Measurements from ENCODE around the gene ATF1.

The ATF1 gene

GRCh38 chr12:50727466-50727865, 36.4 kb upstream of the ATF1 start:
- Histone ChIP-seq H3K9ac (ENCODE audit: insufficient read length, low read depth) (no peak overlapping the region), H3K27me3 (ENCODE audit: insufficient read depth, insufficient read length) (no peaks in the 10 kb centered on the region), H3K36me3 (ENCODE audit: insufficient read depth, insufficient read length, low read length) (peaks cover 82% of the 10 kb centered on the region), H3K4me3 (ENCODE audit: insufficient read length, low read depth) (no peak overlapping the region), H3K4me1 (ENCODE audit: insufficient read depth, insufficient read length) (no peaks in the 10 kb centered on the region), H3K9me3 (ENCODE audit: insufficient read depth, low read length) (no peaks in the 10 kb centered on the region)
- TF ChIP-seq ZNF274 (IDR thresholded peaks at IDR 0.05; ENCODE audit: low read depth, low read length): no peak
- no peak for TF ChIP-seq YY1 (IDR thresholded peaks at IDR 0.05; ENCODE audit: insufficient read depth, insufficient read length)
- TF ChIP-seq SUZ12 (IDR thresholded peaks at IDR 0.05; ENCODE audit: extremely low read depth, insufficient read depth, insufficient read length): no peak
- DNase-seq (ENCODE audit: low read depth, low spot score): no peak

GRCh38 chr12:50728417-50728816, 35.5 kb upstream of the ATF1 start:
- Histone ChIP-seq H3K4me3 (ENCODE audit: insufficient read length, low read depth) (no peak overlapping the region), H3K27me3 (ENCODE audit: insufficient read depth, insufficient read length) (no peaks in the 10 kb centered on the region), H3K9me3 (ENCODE audit: insufficient read depth, low read length) (no peaks in the 10 kb centered on the region), H3K4me1 (ENCODE audit: insufficient read depth, insufficient read length) (no peaks in the 10 kb centered on the region), H3K9ac (ENCODE audit: insufficient read length, low read depth) (no peak overlapping the region), H3K36me3 (ENCODE audit: insufficient read depth, insufficient read length, low read length) (peaks cover 78% of the 10 kb centered on the region)
- TF ChIP-seq SUZ12 (IDR thresholded peaks at IDR 0.05; ENCODE audit: extremely low read depth, insufficient read depth, insufficient read length) (no peak), ZNF274 (IDR thresholded peaks at IDR 0.05; ENCODE audit: low read depth, low read length) (no peak)
- no peak for DNase-seq (ENCODE audit: low read depth, low spot score)

- Histone ChIP-seq H3K9ac (ENCODE audit: insufficient read length, low read depth) (no peak overlapping the region), H3K9me3 (ENCODE audit: insufficient read depth, low read length) (no peaks in the 10 kb centered on the region), H3K27me3 (ENCODE audit: insufficient read depth, insufficient read length) (no peaks in the 10 kb centered on the region), H3K4me1 (ENCODE audit: insufficient read depth, insufficient read length) (no peaks in the 10 kb centered on the region), H3K4me3 (ENCODE audit: insufficient read length, low read depth) (no peak overlapping the region), H3K36me3 (ENCODE audit: insufficient read depth, insufficient read length, low read length) (peaks cover 74% of the 10 kb centered on the region)
- TF ChIP-seq YY1 (IDR thresholded peaks at IDR 0.05; ENCODE audit: insufficient read depth, insufficient read length) (no peak), SUZ12 (IDR thresholded peaks at IDR 0.05; ENCODE audit: extremely low read depth, insufficient read depth, insufficient read length) (no peak), ZNF274 (IDR thresholded peaks at IDR 0.05; ENCODE audit: low read depth, low read length) (no peak)
- DNase-seq (ENCODE audit: low read depth, low spot score): no peak
Measured at GRCh38 chr12:50728841-50729240, 35.1 kb upstream of the ATF1 start.

- Histone ChIP-seq H3K9me3 (ENCODE audit: insufficient read depth, low read length) (no peaks in the 10 kb centered on the region), H3K4me1 (ENCODE audit: insufficient read depth, insufficient read length) (no peaks in the 10 kb centered on the region), H3K27me3 (ENCODE audit: insufficient read depth, insufficient read length) (no peaks in the 10 kb centered on the region), H3K36me3 (ENCODE audit: insufficient read depth, insufficient read length, low read length) (peaks cover 67% of the 10 kb centered on the region), H3K9ac (ENCODE audit: insufficient read length, low read depth) (no peak overlapping the region), H3K4me3 (ENCODE audit: insufficient read length, low read depth) (no peak overlapping the region)
- DNase-seq (ENCODE audit: low read depth, low spot score): no peak
- TF ChIP-seq ZNF274 (IDR thresholded peaks at IDR 0.05; ENCODE audit: low read depth, low read length) (no peak), SUZ12 (IDR thresholded peaks at IDR 0.05; ENCODE audit: extremely low read depth, insufficient read depth, insufficient read length) (no peak), YY1 (IDR thresholded peaks at IDR 0.05; ENCODE audit: insufficient read depth, insufficient read length) (no peak)
Measured at GRCh38 chr12:50732591-50732990, 31.3 kb upstream of the ATF1 start.

GRCh38 chr12:50733706-50734105, 30.2 kb upstream of the ATF1 start:
- H3K36me3 ChIP-seq (ENCODE audit: insufficient read depth, insufficient read length, low read length): peaks cover 67% of the 10 kb centered on the region

GRCh38 chr12:50734409-50735263, 29.3 kb upstream of the ATF1 start:
- Histone ChIP-seq H3K9ac (ENCODE audit: insufficient read length, low read depth) (no peak overlapping the region), H3K4me3 (ENCODE audit: insufficient read length, low read depth) (no peak overlapping the region), H3K27me3 (ENCODE audit: insufficient read depth, insufficient read length) (no peaks in the 10 kb centered on the region), H3K9me3 (ENCODE audit: insufficient read depth, low read length) (no peaks in the 10 kb centered on the region), H3K4me1 (ENCODE audit: insufficient read depth, insufficient read length) (no peaks in the 10 kb centered on the region), H3K36me3 (ENCODE audit: insufficient read depth, insufficient read length, low read length) (peaks cover 70% of the 10 kb centered on the region)
- DNase-seq (ENCODE audit: low read depth, low spot score): no peak
- TF ChIP-seq ZNF274 (IDR thresholded peaks at IDR 0.05; ENCODE audit: low read depth, low read length): no peak
- no peak for TF ChIP-seq SUZ12 (IDR thresholded peaks at IDR 0.05; ENCODE audit: extremely low read depth, insufficient read depth, insufficient read length)
- TF ChIP-seq YY1 (IDR thresholded peaks at IDR 0.05; ENCODE audit: insufficient read depth, insufficient read length): no peak

More at GRCh38 chr12:50733706-50734105, 30.2 kb upstream of the ATF1 start:
- Histone ChIP-seq H3K4me1 (ENCODE audit: insufficient read depth, insufficient read length) (no peaks in the 10 kb centered on the region), H3K9me3 (ENCODE audit: insufficient read depth, low read length) (no peaks in the 10 kb centered on the region), H3K4me3 (ENCODE audit: insufficient read length, low read depth) (no peak overlapping the region), H3K9ac (ENCODE audit: insufficient read length, low read depth) (no peak overlapping the region), H3K27me3 (ENCODE audit: insufficient read depth, insufficient read length) (no peaks in the 10 kb centered on the region)
- no peak for TF ChIP-seq ZNF274 (IDR thresholded peaks at IDR 0.05; ENCODE audit: low read depth, low read length)
- no peak for TF ChIP-seq SUZ12 (IDR thresholded peaks at IDR 0.05; ENCODE audit: extremely low read depth, insufficient read depth, insufficient read length)
- no peak for TF ChIP-seq YY1 (IDR thresholded peaks at IDR 0.05; ENCODE audit: insufficient read depth, insufficient read length)
- no peak for DNase-seq (ENCODE audit: low read depth, low spot score)

- H3K36me3 ChIP-seq (ENCODE audit: insufficient read depth, insufficient read length, low read length): peaks cover 79% of the 10 kb centered on the region
- no peaks in the 10 kb centered on the region for H3K9me3 ChIP-seq (ENCODE audit: insufficient read depth, low read length)
- DNase-seq (ENCODE audit: low read depth, low spot score): no peak
- no peak overlapping the region for H3K4me3 ChIP-seq (ENCODE audit: insufficient read length, low read depth)
- H3K4me1 ChIP-seq (ENCODE audit: insufficient read depth, insufficient read length): no peaks in the 10 kb centered on the region
- no peak overlapping the region for H3K9ac ChIP-seq (ENCODE audit: insufficient read length, low read depth)
- no peaks in the 10 kb centered on the region for H3K27me3 ChIP-seq (ENCODE audit: insufficient read depth, insufficient read length)
- TF ChIP-seq ZNF274 (IDR thresholded peaks at IDR 0.05; ENCODE audit: low read depth, low read length) (no peak), SUZ12 (IDR thresholded peaks at IDR 0.05; ENCODE audit: extremely low read depth, insufficient read depth, insufficient read length) (no peak), YY1 (IDR thresholded peaks at IDR 0.05; ENCODE audit: insufficient read depth, insufficient read length) (no peak)
Measured at GRCh38 chr12:50739611-50740010, 24.3 kb upstream of the ATF1 start.
